Gastroesophageal sphincter (tissue), 3 donors: Measurements from ENCODE around the gene ALDH16A1.

Experiments
- EP300 ChIP-seq: sonication (generic); formaldehyde crosslinking; IDR thresholded peaks from one replicate; pipeline ENCODE4 v1.6.1; 2017; ENCODE audit warnings: antibody characterized with exemption, mild to moderate bottlenecking
- POLR2A ChIP-seq, 2 donors: fragments of 450-650 bp; IDR thresholded peaks; one replicate each; pipeline ENCODE4 v1.6.1; 2017; ENCODE audit warnings: antibody characterized with exemption in 2 of 2, mild to moderate bottlenecking in 2 of 2, moderate library complexity in 1 of 2
- TF ChIP-seq, protein P1 (sequence below), 4 experiments: fragments of 200-600 bp in 2 of 4; fragments of 450-650 bp in 2 of 4; sonication (generic) in 1 of 4; IDR thresholded peaks; one replicate each; pipeline ENCODE4 v1.5.1; 2017 to 2019; ENCODE audit warnings: antibody characterized with exemption in 4 of 4, mild to moderate bottlenecking in 2 of 4, moderate library complexity in 2 of 4

- TF ChIP-seq POLR2A (IDR thresholded peaks at IDR 0.05) (no peak), EP300 (no peak)
- TF ChIP-seq, protein P1, sequence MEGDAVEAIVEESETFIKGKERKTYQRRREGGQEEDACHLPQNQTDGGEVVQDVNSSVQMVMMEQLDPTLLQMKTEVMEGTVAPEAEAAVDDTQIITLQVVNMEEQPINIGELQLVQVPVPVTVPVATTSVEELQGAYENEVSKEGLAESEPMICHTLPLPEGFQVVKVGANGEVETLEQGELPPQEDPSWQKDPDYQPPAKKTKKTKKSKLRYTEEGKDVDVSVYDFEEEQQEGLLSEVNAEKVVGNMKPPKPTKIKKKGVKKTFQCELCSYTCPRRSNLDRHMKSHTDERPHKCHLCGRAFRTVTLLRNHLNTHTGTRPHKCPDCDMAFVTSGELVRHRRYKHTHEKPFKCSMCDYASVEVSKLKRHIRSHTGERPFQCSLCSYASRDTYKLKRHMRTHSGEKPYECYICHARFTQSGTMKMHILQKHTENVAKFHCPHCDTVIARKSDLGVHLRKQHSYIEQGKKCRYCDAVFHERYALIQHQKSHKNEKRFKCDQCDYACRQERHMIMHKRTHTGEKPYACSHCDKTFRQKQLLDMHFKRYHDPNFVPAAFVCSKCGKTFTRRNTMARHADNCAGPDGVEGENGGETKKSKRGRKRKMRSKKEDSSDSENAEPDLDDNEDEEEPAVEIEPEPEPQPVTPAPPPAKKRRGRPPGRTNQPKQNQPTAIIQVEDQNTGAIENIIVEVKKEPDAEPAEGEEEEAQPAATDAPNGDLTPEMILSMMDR (IDR thresholded peaks at IDR 0.05) = no peak
Measured at GRCh38 chr19:49481020-49481683, 28.1 kb downstream of the ALDH16A1 start.
